DOHH2 (cell line): ENCODE data around the gene NDUFS7.

Experiments used
- CTCF ChIP-seq: fragments of 200-600 bp; sonication (generic); IDR thresholded peaks from one replicate; pipeline ENCODE4 v1.5.1; 2014; ENCODE audit warnings: antibody characterized with exemption, mild to moderate bottlenecking, low read depth, low read length; ENCODE audit not compliant: poor library complexity, severe bottlenecking
- EZH2phosphoT487 ChIP-seq: fragments of 200-600 bp; sonication (generic); IDR thresholded peaks from 2 replicates; pipeline ENCODE4 v1.6.1; 2017; ENCODE audit warnings: borderline replicate concordance, mild to moderate bottlenecking, antibody characterized with exemption, low read length, moderate library complexity, mixed read lengths

DNA sequence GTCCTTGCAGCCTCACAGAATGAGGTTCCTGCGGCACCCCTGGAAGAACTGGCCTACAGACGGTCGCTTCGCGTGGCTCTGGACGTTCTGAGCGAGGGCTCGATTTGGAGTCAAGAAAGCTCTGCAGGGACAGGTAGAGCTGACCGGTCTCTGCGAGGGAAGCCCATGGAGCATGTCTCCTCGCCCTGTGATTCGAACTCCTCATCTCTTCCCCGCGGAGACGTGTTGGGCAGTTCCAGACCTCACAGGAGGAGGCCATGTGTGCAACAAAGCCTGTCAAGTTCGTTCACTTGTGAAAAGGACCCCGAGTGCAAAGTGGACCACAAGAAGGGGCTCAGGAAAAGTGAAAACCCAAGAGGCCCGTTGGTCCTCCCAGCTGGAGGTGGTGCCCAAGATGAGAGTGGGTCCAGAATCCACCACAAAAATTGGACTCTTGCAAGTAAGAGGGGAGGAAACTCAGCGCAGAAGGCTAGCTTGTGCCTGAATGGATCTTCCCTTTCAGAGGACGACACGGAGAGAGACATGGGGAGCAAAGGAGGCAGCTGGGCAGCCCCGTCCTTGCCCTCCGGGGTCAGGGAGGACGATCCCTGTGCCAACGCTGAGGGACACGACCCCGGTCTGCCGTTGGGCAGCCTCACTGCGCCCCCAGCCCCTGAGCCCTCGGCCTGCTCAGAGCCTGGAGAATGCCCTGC is 23.4 kb upstream of the NDUFS7 start:
- TF ChIP-seq CTCF (no peak), EZH2phosphoT487 (no peak)
